Lower leg skin (tissue), 3 donors: ENCODE data around the gene HYDIN.
"Not testable (repeated sequence)": the region's sequence is repeated elsewhere in the genome, so short reads cannot be mapped to it uniquely, and the experiment has no call there.

Experiments
- CTCF ChIP-seq, 3 donors: fragments of 450-650 bp; IDR thresholded peaks; one replicate each; pipeline ENCODE4 v1.5.1; 2016; ENCODE audit warnings: antibody characterized with exemption in 3 of 3, mild to moderate bottlenecking in 3 of 3, moderate library complexity in 2 of 3
- POLR2A ChIP-seq, 2 donors: fragments of 450-650 bp; IDR thresholded peaks; one replicate each; pipeline ENCODE4 v1.6.1; 2016 to 2017; ENCODE audit warnings: antibody characterized with exemption in 2 of 2, mild to moderate bottlenecking in 1 of 2, moderate library complexity in 1 of 2

GRCh38 chr16:71151654-71152053 is 78.9 kb downstream of the HYDIN start:
- not testable (repeated sequence) for TF ChIP-seq CTCF, POLR2A (IDR thresholded peaks at IDR 0.05)
